Transverse colon (tissue), 3 donors: Measurements from ENCODE around the gene ZFAND6.

Source experiments
- CTCF ChIP-seq, 5 experiments: fragments of 200-600 bp in 3 of 5; fragments of 450-650 bp in 2 of 5; sonication (generic) in 3 of 5; IDR thresholded peaks; 1 replicate in 2 of 5; 2 replicates in 3 of 5; pipeline ENCODE4 v1.5.1; 2016 to 2017; ENCODE audit warnings: antibody characterized with exemption in 5 of 5, inconsistent platforms in 3 of 5, mild to moderate bottlenecking in 2 of 5, moderate library complexity in 1 of 5
- POLR2A ChIP-seq: fragments of 450-650 bp; IDR thresholded peaks from one replicate; pipeline ENCODE4 v1.6.1; 2016; ENCODE audit warnings: antibody characterized with exemption, mild to moderate bottlenecking, moderate library complexity

GRCh38 chr15:80176443-80176842 lies 117.0 kb downstream of the ZFAND6 start:
- TF ChIP-seq POLR2A (no peak), CTCF (IDR thresholded peaks at IDR 0.05) (no peak)
